Measurements from ENCODE around the gene ITGB7.

- TF ChIP-seq CTCF (IDR thresholded peaks at IDR 0.05): no peak
- no peak for TF ChIP-seq POLR2AphosphoS5 (IDR thresholded peaks at IDR 0.05; ENCODE audit: low read depth, low read length)
- TF ChIP-seq REST (IDR thresholded peaks at IDR 0.05; ENCODE audit: insufficient read depth in 1 of 2, low read depth in 2 of 2, low read length in 1 of 2): no peak
Observed at GRCh38 chr12:53185582-53186153, 21.4 kb downstream of the ITGB7 start.

All from Panc1 (cell line).